ENCODE measurements around the gene POLE2. TPM values are rescaled to one million over a fixed set of nuclear protein-coding genes. Genes with fewer than 3 reads are reported as not detected.

Gene POLE2
- total and polyA plus RNA-seq, 11 donors: 0.25 to 3.4 (median 0.96) TPM; not detected in 1

DNA sequence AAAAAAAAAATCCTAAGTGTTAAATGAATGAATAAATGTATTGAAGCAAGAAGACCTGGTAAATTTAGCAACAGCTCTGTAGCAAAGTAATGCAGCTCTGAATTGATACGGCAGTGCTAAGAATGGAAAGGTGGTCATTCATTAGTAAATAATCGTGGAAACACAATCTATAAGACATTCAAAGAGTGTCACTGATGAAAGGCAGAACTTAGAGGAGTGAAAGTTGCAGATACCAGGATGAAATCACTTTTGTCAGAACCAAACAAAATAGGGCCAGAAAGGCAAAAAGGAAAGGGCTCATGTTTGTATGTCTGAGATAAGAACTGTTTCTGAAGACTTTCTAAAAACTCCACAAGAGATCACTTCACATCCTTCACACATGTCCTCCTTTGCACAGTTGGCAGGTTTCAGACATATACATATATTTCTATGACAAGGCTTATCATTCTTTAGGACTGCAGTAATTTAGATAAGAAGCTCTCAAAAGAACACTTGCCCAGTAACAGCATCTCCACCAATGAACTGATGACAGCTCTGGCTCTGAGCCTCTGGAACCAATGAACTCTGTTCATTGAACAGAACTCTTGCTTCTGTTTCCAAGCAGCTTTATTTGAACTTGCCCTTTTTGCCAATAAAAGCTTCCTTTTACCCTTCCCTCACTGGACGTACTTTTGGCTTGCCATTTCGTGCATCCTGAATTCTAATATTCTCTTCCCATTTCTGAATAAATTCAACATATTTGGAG is 93.5 kb downstream of the POLE2 start:
- Histone ChIP-seq H3K4me3 (no peak overlapping the region), H3K9me3 (no peaks in the 10 kb centered on the region), H3K36me3 (no peaks in the 10 kb centered on the region), H3K4me1 (peaks cover 0 to 29% (median 7%) of the 10 kb centered on the region in 12 donors), H3K27ac (peak overlapping the region in 8 of 12 donors; percentile 11 to 64 (median 26)), H3K27me3 (no peaks in the 10 kb centered on the region)
- DNase-seq (no peak), ATAC-seq (peak in 2 of 4 donors; percentile 16 to 52)
- intact Hi-C loops (cut with DNase I): no loop called here
- 13 to 15% (median 13%) methylated on average over 4 of the region's 4 CpGs for WGBS, 4 donors
- TF ChIP-seq, protein P1, sequence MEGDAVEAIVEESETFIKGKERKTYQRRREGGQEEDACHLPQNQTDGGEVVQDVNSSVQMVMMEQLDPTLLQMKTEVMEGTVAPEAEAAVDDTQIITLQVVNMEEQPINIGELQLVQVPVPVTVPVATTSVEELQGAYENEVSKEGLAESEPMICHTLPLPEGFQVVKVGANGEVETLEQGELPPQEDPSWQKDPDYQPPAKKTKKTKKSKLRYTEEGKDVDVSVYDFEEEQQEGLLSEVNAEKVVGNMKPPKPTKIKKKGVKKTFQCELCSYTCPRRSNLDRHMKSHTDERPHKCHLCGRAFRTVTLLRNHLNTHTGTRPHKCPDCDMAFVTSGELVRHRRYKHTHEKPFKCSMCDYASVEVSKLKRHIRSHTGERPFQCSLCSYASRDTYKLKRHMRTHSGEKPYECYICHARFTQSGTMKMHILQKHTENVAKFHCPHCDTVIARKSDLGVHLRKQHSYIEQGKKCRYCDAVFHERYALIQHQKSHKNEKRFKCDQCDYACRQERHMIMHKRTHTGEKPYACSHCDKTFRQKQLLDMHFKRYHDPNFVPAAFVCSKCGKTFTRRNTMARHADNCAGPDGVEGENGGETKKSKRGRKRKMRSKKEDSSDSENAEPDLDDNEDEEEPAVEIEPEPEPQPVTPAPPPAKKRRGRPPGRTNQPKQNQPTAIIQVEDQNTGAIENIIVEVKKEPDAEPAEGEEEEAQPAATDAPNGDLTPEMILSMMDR (IDR thresholded peaks at IDR 0.05): no peak
- no peak for TF ChIP-seq POLR2A (IDR thresholded peaks at IDR 0.05)

Other genes with a start within 250 kb of the POLE2 start
- 1,000 to 10,000 TPM in 2 of 9 donors, 100 to 1,000 TPM in 7; 507 to 4,598 (median 922) TPM for gene RPS29, start 101.8 kb downstream of the POLE2 start, total RNA-seq
- 1,000 to 10,000 TPM in 1 of 2 donors, 100 to 1,000 TPM in 1; 914 to 1,431 TPM for gene RPS29, start 101.8 kb downstream of the POLE2 start, polyA plus RNA-seq
- 10 to 100 TPM in 2 of 9 donors, 1 to 10 TPM in 7; 2.5 to 39.6 (median 7.5) TPM for gene LRR1, start 89.3 kb downstream of the POLE2 start, total RNA-seq
- gene LRR1, start 89.3 kb downstream of the POLE2 start, polyA plus RNA-seq: 1 to 10 TPM; 2.1 to 7.1 TPM
- 100 to 1,000 TPM; 107 to 262 (median 138) TPM for gene RPL36AL, start 67.6 kb downstream of the POLE2 start, total RNA-seq
- gene RPL36AL, start 67.6 kb downstream of the POLE2 start, polyA plus RNA-seq: 100 to 1,000 TPM; 328 to 512 TPM
- gene MGAT2, start 67.4 kb downstream of the POLE2 start, total RNA-seq: 10 to 100 TPM; 12.5 to 28.8 (median 16.4) TPM
- gene MGAT2, start 67.4 kb downstream of the POLE2 start, polyA plus RNA-seq: 10 to 100 TPM in 1 of 2 donors, 1 to 10 TPM in 1; 6.8 to 28.1 TPM
- gene DNAAF2, start 53.0 kb downstream of the POLE2 start, total RNA-seq: 10 to 100 TPM in 1 of 9 donors, 1 to 10 TPM in 8; 3.6 to 10.0 (median 5.1) TPM
- 1 to 10 TPM; 3.4 to 6.7 TPM for gene DNAAF2, start 53.0 kb downstream of the POLE2 start, polyA plus RNA-seq
- gene KLHDC1, start 4.9 kb upstream of the POLE2 start, total RNA-seq: 1 to 10 TPM; 3.0 to 9.8 (median 7.4) TPM
- 1 to 10 TPM; 1.1 to 3.7 TPM for gene KLHDC1, start 4.9 kb upstream of the POLE2 start, polyA plus RNA-seq
- gene KLHDC2, start 79.9 kb upstream of the POLE2 start, total RNA-seq: 10 to 100 TPM; 68.2 to 93.6 (median 85.9) TPM
- 10 to 100 TPM; 40.7 to 48.9 TPM for gene KLHDC2, start 79.9 kb upstream of the POLE2 start, polyA plus RNA-seq
- gene NEMF, start 164.6 kb upstream of the POLE2 start, total RNA-seq: 10 to 100 TPM; 26.7 to 69.7 (median 52.8) TPM
- gene NEMF, start 164.6 kb upstream of the POLE2 start, polyA plus RNA-seq: 10 to 100 TPM; 30.5 to 33.3 TPM
- 10 to 100 TPM; 20.8 to 49.3 (median 27.4) TPM for gene ARF6, start 204.9 kb upstream of the POLE2 start, total RNA-seq
- 10 to 100 TPM; 12.0 to 29.2 TPM for gene ARF6, start 204.9 kb upstream of the POLE2 start, polyA plus RNA-seq